Measurements from ENCODE around the gene R3HDM2. TPM values are rescaled to one million over a fixed set of nuclear protein-coding genes. Genes with fewer than 3 reads are reported as not detected.
A peak's percentile ranks its signal among the peaks of the same experiment; 100 is the strongest.

Gene R3HDM2
- total RNA-seq, 2 donors from 2014 or later, result 36.6 to 54.6 TPM

DNA sequence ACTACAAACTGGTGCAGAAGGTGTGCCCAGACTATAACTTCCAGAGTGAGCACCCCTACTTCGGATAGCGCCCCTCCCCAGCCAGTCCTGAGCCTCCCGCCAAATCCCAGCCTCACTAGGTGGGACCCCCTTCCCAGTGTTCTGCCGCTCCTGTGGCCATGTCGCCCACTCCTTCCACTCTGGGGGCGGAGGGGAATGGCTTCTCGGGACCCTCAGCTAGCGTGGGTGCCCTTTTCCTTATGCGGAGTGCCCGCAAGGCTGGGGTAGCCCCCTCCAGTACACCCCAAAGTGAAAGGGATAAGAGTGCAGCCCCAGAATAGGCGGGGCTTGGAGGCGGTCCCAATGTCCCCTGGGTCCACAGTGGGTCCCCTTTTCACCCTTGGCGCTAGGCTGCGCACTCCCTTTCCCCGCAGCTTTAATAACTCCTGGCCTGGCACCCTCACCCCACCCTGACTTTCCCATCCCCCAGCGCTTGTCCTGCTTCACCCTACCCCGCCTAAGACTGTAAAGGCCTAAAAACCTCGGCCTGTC is 205.1 kb downstream of the R3HDM2 start:
- peak overlapping the region; percentile 38 for H3K4me3 Mint-ChIP-seq
- peaks cover 47% of the 10 kb centered on the region for H3K27me3 Mint-ChIP-seq
- H3K4me1 Mint-ChIP-seq, result peaks cover 27% of the 10 kb centered on the region
- H3K36me3 Mint-ChIP-seq (ENCODE audit: low read depth), result peaks cover 16% of the 10 kb centered on the region
- no peak for ATAC-seq (replicated peaks)
- H3K27ac Mint-ChIP-seq, result no peak overlapping the region
- no peaks in the 10 kb centered on the region for H3K9me3 Mint-ChIP-seq

DNA sequence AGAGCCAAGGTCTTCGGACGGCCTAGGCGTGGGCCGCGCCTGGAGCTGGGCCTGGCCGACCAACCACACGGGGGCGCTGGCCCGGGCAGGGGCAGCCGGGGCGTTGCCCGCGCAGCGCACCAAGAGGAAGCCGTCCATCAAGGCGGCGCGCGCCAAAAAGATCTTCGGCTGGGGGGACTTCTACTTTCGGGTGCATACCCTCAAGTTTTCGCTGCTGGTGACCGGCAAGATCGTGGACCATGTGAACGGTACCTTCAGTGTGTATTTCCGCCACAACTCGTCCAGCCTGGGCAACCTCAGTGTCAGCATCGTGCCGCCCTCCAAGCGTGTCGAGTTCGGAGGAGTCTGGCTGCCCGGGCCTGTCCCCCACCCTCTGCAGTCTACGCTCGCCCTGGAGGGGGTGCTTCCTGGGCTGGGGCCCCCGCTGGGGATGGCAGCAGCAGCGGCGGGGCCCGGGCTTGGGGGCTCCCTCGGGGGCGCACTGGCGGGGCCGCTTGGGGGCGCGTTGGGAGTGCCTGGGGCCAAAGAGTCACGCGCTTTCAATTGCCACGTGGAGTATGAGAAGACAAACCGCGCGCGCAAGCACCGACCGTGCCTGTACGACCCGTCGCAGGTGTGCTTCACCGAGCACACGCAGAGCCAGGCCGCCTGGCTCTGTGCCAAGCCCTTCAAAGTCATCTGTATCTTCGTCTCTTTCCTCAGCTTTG is 205.7 kb downstream of the R3HDM2 start:
- H3K27ac Mint-ChIP-seq, result no peak overlapping the region
- peaks cover 23% of the 10 kb centered on the region for H3K4me1 Mint-ChIP-seq
- peak; percentile 71 for ATAC-seq (replicated peaks)
- peaks cover 51% of the 10 kb centered on the region for H3K27me3 Mint-ChIP-seq
- H3K9me3 Mint-ChIP-seq, result no peaks in the 10 kb centered on the region
- H3K4me3 Mint-ChIP-seq, result peak overlapping the region; percentile 38
- H3K36me3 Mint-ChIP-seq (ENCODE audit: low read depth), result peaks cover 10% of the 10 kb centered on the region

DNA sequence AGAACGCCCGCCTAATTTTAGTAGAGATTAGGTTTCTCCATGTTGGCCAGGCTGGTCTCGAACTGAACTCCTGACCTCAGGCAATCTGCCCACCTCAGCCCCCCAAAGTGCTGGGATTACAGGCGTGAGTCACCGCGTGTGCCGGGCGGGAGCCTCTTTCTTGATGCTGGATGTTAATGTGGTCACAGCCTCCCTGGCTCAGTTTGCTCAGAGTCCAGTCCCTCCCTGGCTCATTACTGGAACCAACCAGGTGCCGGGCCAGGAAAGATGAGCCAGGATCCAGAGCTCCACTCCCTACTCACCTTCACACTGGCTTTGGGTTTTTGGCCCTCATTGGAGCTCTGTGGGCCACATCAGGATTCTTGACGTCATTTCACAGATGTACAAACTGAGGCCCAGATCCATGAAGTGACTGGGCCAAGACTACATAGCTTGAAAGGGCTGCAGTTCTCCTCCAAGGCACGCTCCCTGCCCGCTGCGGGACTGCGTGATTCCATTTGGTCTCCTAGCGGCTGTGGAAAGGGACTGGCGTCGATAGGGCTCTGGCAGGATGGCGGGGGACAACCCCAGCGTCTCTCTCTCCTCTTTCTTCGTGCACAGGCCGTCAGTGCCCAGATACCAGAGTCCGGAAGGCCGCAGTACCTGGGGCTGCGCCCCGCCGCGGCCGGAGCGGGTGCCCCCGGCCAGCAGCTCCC is 206.4 kb downstream of the R3HDM2 start:
- Mint-ChIP-seq H3K36me3 (ENCODE audit: low read depth) (peaks cover 3% of the 10 kb centered on the region), H3K9me3 (no peaks in the 10 kb centered on the region), H3K27ac (no peak overlapping the region), H3K4me1 (peaks cover 17% of the 10 kb centered on the region), H3K27me3 (peaks cover 57% of the 10 kb centered on the region), H3K4me3 (peak overlapping the region; percentile 38)
- ATAC-seq (replicated peaks), result no peak

DNA sequence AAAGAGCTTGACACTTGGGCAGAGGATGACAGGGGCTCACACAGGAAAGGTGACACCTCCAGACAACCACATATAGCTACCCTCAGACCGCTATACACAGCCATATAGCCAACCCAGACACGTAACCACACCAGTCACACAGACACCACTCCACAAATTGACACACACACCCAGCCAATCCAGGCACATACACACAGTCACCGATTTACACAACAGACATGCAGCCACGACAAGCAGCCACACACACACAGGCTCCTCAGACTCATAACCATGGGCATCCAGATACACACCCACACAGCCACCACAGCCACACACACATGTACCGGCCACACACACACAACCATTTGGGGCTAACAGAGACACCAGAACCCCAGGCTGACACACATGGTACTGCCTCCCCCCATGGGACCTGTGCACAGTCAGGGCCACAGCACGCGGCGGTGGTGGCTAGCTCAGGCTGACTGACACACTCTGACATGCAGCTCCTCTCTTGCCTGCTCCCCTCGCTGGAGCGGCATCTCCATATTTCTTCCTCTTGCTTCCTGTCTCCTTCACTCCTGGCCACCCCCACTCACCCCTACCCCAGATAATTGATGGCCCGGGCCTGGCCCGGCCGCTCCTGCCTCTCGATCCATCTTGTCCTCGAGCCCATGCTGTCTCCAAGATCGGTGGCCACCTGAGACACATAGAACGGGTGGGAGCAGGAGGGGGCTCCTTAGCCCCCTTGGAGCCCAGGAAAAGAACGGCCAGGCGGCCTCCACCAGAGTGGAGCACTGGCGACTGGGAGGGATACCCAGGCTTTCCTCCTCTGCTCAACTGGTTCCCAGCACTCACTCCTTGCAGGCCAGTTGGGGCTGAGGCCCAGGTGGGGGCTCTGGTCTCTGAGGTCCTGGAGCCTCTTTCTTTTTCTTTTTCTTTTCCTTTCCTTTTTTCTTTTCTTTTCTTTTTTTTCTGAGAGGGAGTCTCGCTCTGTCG is 207.4 kb downstream of the R3HDM2 start:
- H3K9me3 Mint-ChIP-seq, result no peaks in the 10 kb centered on the region
- H3K4me3 Mint-ChIP-seq, result no peak overlapping the region

DNA sequence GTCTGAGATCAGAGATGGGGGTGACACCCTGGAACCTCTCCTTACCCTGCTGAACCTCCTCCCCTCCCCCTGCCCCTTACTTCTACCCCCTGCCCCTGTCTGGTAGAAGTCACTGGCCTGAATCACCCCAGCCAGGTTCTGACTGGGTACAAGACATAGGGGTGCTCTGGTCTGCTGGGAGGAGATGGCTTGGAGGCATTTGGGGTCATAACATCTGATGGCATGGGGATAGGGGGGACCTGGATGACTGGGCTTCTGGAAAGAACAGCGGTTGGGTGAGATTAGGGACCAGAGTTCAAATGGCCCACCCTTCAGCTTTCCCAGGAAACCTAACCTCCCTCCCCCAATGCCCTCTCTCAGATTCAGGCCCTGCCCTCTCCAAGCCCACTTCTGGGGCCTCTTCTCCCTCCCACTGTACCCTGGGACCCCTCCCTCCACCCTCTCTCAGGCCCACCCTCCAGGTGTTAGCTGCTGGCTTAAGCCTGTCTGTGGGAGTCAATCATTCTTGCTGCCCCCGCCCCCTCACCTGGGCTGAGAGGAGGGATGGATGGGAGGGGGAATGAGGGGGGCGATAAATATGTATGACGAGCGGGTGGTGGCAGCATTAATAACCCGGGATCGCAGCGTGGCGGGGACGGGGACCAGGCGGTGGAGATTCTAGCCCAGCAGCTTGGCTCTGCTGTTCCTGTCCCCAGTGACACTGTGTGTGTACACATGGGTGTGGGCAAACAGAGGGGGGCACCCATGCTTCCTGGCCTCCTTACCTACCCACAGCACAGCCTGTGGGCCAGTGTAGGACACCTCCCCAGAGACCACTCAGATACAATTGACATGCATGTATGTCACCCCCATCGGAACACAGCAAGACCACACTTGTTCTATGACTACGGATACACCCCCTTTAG is 208.3 kb downstream of the R3HDM2 start:
- Mint-ChIP-seq H3K36me3 (ENCODE audit: low read depth) (peaks cover 2% of the 10 kb centered on the region), H3K9me3 (no peaks in the 10 kb centered on the region), H3K4me1 (peaks cover 16% of the 10 kb centered on the region), H3K27ac (no peak overlapping the region), H3K4me3 (no peak overlapping the region), H3K27me3 (peaks cover 73% of the 10 kb centered on the region)
- ATAC-seq (replicated peaks), result no peak

More for the DNA sequence above, 207.4 kb downstream of the R3HDM2 start:
- H3K36me3 Mint-ChIP-seq (ENCODE audit: low read depth), result no peaks in the 10 kb centered on the region
- H3K27me3 Mint-ChIP-seq, result peaks cover 66% of the 10 kb centered on the region
- H3K27ac Mint-ChIP-seq, result no peak overlapping the region
- peak; percentile 35 for ATAC-seq (replicated peaks)
- peaks cover 14% of the 10 kb centered on the region for H3K4me1 Mint-ChIP-seq

DNA sequence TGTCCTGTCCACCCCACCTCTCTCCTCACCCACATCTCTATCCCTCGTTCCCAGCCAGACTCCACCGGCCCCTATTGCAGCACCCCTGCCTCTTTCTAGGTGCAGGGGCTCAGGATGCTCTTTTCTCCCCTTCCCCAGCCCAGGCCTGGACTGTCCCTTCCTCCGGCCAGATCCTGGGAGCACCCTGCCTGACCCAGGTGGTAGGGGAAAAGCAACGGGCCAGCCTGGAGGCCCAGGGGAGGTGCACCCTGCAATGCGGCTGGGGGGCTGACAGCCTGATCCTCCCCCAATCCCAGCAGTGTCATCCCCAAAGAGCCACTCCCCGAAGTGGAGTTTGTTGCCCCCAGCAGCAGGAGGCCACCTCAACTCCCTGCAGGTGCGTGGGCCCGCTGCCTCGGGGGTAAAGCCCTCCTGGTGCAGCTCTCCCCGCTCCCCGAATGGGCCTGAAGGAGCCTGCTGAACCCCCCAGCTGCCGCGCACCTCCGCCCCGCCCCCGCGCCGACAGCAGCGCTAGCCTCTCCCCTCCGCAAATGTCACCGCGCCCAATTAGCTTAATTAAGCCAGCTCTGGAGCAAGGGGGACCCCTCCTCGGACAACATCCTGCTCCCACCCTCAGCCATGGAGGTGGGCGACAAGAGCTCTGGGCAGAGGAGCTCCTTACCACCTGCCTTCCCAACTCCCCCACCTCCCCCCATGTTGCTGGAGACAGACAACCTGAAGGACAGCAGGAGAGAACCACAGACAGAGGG is 209.5 kb downstream of the R3HDM2 start:
- Mint-ChIP-seq H3K27ac (no peak overlapping the region), H3K4me1 (peaks cover 17% of the 10 kb centered on the region), H3K27me3 (peaks cover 73% of the 10 kb centered on the region)

DNA sequence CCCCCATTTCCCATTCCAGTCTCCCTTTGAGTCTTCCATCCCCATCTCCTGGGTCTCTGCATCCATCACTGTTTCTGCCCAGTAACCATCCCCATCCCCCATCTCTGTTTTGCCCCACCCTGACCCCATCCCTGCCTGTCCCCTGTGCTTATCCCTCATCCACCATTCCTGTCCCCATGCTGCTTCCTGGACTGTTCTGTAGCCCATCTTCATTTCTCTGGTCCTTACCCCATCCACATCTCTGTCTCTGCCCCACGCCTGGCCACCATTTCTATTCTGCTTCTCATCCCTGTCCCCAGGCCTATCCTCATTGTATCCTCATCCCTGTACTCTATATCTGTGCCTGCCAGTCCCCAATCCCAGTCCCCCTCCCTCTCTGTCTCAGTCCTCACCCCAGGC is 210.1 kb downstream of the R3HDM2 start:
- Mint-ChIP-seq H3K27ac (no peak overlapping the region), H3K4me1 (peaks cover 17% of the 10 kb centered on the region), H3K36me3 (ENCODE audit: low read depth) (peaks cover 6% of the 10 kb centered on the region), H3K27me3 (peaks cover 70% of the 10 kb centered on the region), H3K4me3 (no peak overlapping the region), H3K9me3 (no peaks in the 10 kb centered on the region)
- ATAC-seq (replicated peaks), result no peak

More for the DNA sequence above, 209.5 kb downstream of the R3HDM2 start:
- Mint-ChIP-seq H3K9me3 (no peaks in the 10 kb centered on the region), H3K36me3 (ENCODE audit: low read depth) (peaks cover 6% of the 10 kb centered on the region), H3K4me3 (no peak overlapping the region)
- ATAC-seq (replicated peaks), result no peak

DNA sequence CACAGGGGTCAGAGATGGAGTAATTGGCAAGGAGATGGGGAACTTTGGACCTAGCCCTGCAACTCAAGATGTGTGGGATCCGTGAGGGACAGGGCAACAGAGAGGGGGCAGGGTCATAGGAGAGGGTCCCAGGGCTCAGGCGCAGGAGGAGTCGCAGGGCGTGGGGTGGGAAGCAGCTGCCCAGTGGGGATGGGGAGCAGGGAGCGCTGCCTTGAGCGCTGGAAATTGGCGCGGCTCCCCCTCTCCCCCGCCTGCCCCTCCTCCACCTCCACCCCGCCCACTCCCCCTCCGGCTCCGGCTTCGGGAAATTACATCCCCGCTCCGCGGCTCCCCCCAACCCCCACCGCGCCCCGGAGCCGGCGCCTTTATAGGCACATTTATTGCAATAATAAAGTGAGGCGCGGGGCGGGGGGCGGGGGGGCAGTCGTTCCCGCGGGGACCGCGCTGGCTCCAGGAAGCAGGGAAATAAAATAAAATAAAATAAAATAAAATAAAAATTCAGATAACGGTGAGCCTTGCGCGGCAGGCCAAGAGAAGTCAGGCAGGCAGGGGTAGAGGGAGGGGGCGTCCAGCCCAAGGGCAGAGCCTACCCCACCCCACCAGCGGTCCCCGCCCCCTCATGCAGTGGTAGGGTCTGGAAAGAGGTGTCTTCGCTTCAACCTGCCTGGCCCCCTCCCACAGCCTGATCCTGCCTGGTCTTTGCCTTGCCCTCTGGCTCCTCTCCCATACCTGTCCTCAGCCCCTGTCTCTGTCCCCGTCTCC is 210.7 kb downstream of the R3HDM2 start:
- Mint-ChIP-seq H3K4me3 (no peak overlapping the region), H3K36me3 (ENCODE audit: low read depth) (peaks cover 6% of the 10 kb centered on the region), H3K4me1 (peaks cover 23% of the 10 kb centered on the region), H3K9me3 (no peaks in the 10 kb centered on the region), H3K27ac (no peak overlapping the region), H3K27me3 (peaks cover 71% of the 10 kb centered on the region)
- no peak for ATAC-seq (replicated peaks)

DNA sequence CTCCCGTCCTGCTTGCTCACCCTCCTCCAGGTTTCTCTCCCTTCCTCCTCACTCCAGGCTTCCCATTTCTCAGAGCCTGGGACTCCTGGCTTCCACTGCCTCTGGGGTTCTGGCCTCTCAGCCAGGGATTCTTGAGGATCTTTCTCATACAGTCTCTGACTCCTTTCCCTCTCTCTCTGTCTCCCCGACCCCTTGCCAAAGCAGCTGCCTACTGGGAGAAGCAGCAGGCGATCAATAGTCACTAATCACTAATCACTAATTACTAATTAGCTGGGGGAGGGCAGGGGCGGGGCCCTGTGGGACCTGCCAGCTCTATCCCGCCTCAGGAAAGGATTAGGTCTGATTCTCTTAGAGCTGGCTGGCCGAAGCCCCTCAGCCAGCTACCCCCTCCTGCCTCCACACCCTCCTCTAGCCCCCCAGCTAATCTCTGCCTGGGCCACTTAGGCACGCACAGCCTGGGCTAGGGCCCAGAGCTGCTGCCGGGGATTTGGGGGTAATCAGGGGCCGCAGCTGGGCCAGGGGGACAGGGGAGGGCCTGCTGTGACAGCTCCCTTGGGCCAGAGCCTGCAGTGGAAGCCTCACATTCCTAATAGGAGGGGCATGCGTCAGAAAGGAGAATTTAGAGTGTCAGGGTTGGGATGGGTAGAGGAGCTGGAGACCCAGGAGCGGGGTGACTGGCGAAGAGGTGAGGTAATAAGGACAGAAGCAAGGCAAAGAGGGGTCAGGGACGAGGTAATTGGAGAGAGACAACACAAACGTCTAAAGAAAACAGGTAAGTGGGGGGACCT is 211.4 kb downstream of the R3HDM2 start:
- peaks cover 79% of the 10 kb centered on the region for H3K27me3 Mint-ChIP-seq
- no peak overlapping the region for H3K4me3 Mint-ChIP-seq
- no peak for ATAC-seq (replicated peaks)
- H3K27ac Mint-ChIP-seq, result no peak overlapping the region
- no peaks in the 10 kb centered on the region for H3K9me3 Mint-ChIP-seq
- peaks cover 23% of the 10 kb centered on the region for H3K4me1 Mint-ChIP-seq
- H3K36me3 Mint-ChIP-seq (ENCODE audit: low read depth), result peaks cover 6% of the 10 kb centered on the region

DNA sequence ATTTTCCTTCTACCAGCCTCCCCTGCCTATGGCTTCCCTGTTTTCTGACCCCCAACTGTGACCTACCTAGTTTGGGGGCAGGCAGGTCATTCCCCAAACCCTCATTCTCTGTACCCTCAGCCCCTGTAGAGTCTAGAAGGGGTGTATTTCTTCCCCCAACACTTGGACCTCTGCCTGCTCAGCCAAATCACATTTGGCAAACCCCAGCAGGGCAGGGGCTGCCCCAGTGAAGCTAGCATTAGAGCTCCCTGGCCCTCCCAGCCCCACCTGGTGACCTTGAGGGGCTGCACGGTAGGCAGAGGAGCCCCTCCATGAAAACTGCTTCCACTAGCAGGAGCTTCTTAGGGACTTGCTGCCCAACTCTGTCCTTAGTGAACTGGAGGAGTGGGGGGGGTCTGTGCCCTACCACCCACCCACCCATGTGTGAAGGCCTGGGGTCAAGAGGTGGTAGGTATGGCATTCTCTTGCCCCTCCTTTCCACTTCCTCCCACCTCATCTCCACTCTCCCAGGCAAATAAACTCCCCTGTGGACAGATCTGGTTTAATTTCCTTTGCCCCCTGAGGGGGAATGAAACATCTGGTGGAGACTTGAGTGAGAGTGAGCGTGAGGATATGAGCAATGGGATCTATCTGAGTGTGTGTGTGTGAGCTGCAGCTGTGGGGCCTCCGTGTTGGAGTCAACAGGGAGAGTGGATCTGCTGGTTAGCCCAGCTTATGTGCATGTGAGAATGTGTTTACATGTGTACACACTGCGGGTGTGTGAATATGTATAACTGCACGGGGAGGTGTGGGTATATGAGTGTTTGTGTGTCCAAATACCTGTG is 212.6 kb downstream of the R3HDM2 start:
- Mint-ChIP-seq H3K4me1 (peaks cover 33% of the 10 kb centered on the region), H3K4me3 (peak overlapping the region; percentile 82)

More for the DNA sequence above, 212.6 kb downstream of the R3HDM2 start:
- Mint-ChIP-seq H3K27me3 (peaks cover 83% of the 10 kb centered on the region), H3K27ac (no peak overlapping the region), H3K9me3 (no peaks in the 10 kb centered on the region), H3K36me3 (ENCODE audit: low read depth) (peaks cover 6% of the 10 kb centered on the region)
- ATAC-seq (replicated peaks), result no peak

Measured in activated T-helper 17 cell treated with anti-CD3 and anti-CD28 coated beads, Interleukin-2, amount 50 U/mL, for 72 hours (primary cell).